KMS-11 (cell line): ENCODE data around the gene SLC25A41.

Experiments used
- H2AFZ ChIP-seq: fragments of 200-600 bp; sonication (generic); 2 replicates; pipeline ENCODE4 v1.6.1; 2016; ENCODE audit warnings: antibody characterized with exemption, mixed run types, low read depth
- H3K27ac ChIP-seq: fragments of 200-600 bp; sonication (generic); 2 replicates; pipeline ENCODE4 v1.6.1; 2016; ENCODE audit warnings: mild to moderate bottlenecking, mixed run types
- H3K27me3 ChIP-seq: fragments of 200-600 bp; sonication (generic); 2 replicates; pipeline ENCODE4 v1.6.1; 2017; ENCODE audit warnings: mild to moderate bottlenecking, low read depth, mixed run types, moderate library complexity; ENCODE audit not compliant: insufficient read depth
- H3K36me3 ChIP-seq: fragments of 200-600 bp; sonication (generic); 2 replicates; pipeline ENCODE4 v1.6.1; 2017; ENCODE audit warnings: mild to moderate bottlenecking, mixed run types; ENCODE audit not compliant: insufficient read depth
- H3K4me1 ChIP-seq: fragments of 200-600 bp; sonication (generic); 2 replicates; pipeline ENCODE4 v1.6.1; 2016; ENCODE audit warnings: mild to moderate bottlenecking, low read depth, mixed run types; ENCODE audit not compliant: poor library complexity, severe bottlenecking
- H3K4me2 ChIP-seq: fragments of 200-600 bp; sonication (generic); 2 replicates; pipeline ENCODE4 v1.7.0; 2016; ENCODE audit warnings: mild to moderate bottlenecking, mixed run types
- H3K4me3 ChIP-seq: fragments of 200-600 bp; sonication (generic); IDR thresholded peaks from 2 replicates; pipeline ENCODE4 v1.6.1; 2017; ENCODE audit warnings: low read depth, low read length, mixed read lengths; ENCODE audit not compliant: insufficient read depth
- H3K79me2 ChIP-seq: fragments of 200-600 bp; sonication (generic); 2 replicates; pipeline ENCODE4 v1.6.1; 2016; ENCODE audit warnings: low read depth, mixed run types; ENCODE audit not compliant: insufficient read depth
- H3K9ac ChIP-seq: fragments of 200-600 bp; sonication (generic); 2 replicates; pipeline ENCODE4 v1.6.1; 2016; ENCODE audit warnings: mild to moderate bottlenecking, mixed run types
- H4K20me1 ChIP-seq: fragments of 200-600 bp; sonication (generic); 2 replicates; pipeline ENCODE4 v1.6.1; 2016; ENCODE audit warnings: mild to moderate bottlenecking, mixed run types; ENCODE audit not compliant: insufficient read depth
- CTCF ChIP-seq: fragments of 200-600 bp; sonication (generic); conservative IDR thresholded peaks from 2 replicates; pipeline ENCODE4 v1.6.1; 2017; ENCODE audit warnings: low read depth, mild to moderate bottlenecking, antibody characterized with exemption, low read length, moderate library complexity, mixed read lengths

Gene SLC25A41

DNA sequence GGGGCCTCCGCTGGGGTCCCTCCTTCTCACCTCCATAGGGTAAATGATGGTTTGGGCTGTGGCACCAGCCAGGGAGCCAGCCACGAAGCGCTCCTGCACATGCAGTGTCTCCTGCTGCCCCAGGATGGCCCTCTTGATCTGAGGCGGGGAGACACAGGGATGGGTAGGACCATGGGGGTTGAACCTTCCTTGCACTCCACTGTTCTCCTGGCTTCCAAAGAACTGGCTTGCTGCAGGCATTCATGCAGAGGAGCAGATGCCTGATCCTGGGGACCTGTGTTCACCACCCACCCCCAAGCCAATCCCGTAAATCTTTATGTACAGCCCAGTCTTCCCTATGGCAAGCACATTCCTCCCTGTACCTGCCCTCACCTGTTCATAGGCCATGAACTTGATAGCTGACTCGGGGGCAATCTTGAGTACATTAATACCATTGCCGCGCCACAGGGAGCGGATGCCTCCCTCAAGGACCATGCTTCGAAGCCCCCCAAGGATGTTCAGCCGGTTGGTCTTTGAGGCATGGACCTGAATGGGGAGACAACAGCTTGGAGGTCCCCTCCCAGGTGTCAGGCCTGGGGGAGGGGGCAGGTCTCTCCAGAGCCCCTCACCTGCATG is 20.5 kb upstream of the SLC25A41 start:
- Histone ChIP-seq H2AFZ (no peak overlapping the region), H3K4me1 (peaks cover 9% of the 10 kb centered on the region), H3K36me3 (no peaks in the 10 kb centered on the region; the same call in 1 of the 2 replicates), H3K27me3 (no peaks in the 10 kb centered on the region), H4K20me1 (no peaks in the 10 kb centered on the region), H3K27ac (no peak overlapping the region), H3K79me2 (no peaks in the 10 kb centered on the region), H3K4me3 (no peak overlapping the region), H3K9ac (no peak overlapping the region), H3K4me2 (no peak overlapping the region)
- TF ChIP-seq CTCF = no peak

- no peak overlapping the region for H3K4me3 ChIP-seq
- H3K27ac ChIP-seq = no peak overlapping the region
- TF ChIP-seq CTCF = no peak
- H4K20me1 ChIP-seq = no peaks in the 10 kb centered on the region
- no peaks in the 10 kb centered on the region for H3K4me1 ChIP-seq
- H3K9ac ChIP-seq = no peak overlapping the region
- no peak overlapping the region for H2AFZ ChIP-seq
- H3K27me3 ChIP-seq = no peaks in the 10 kb centered on the region
- H3K79me2 ChIP-seq = no peaks in the 10 kb centered on the region
- H3K36me3 ChIP-seq = no peaks in the 10 kb centered on the region; the same call in 1 of the 2 replicates
- no peak overlapping the region for H3K4me2 ChIP-seq
These were observed 19.3 kb upstream of the SLC25A41 start for GRCh38 chr19:6452899-6453298.

GRCh38 chr19:6452223-6452614 is 18.7 kb upstream of the SLC25A41 start:
- H4K20me1 ChIP-seq = no peaks in the 10 kb centered on the region
- no peak overlapping the region for H3K4me2 ChIP-seq
- no peaks in the 10 kb centered on the region; the same call in 1 of the 2 replicates for H3K36me3 ChIP-seq
- H3K27ac ChIP-seq = no peak overlapping the region
- no peak for TF ChIP-seq CTCF
- H3K9ac ChIP-seq = no peak overlapping the region
- H3K4me3 ChIP-seq = no peak overlapping the region
- H3K27me3 ChIP-seq = no peaks in the 10 kb centered on the region
- H3K79me2 ChIP-seq = no peaks in the 10 kb centered on the region
- no peaks in the 10 kb centered on the region for H3K4me1 ChIP-seq
- H2AFZ ChIP-seq = no peak overlapping the region

GRCh38 chr19:6451583-6452222 is 18.1 kb upstream of the SLC25A41 start:
- Histone ChIP-seq H3K4me2 (no peak overlapping the region), H3K27me3 (no peaks in the 10 kb centered on the region), H3K4me3 (no peak overlapping the region), H3K27ac (no peak overlapping the region), H4K20me1 (no peaks in the 10 kb centered on the region), H3K9ac (no peak overlapping the region), H3K36me3 (no peaks in the 10 kb centered on the region; the same call in 1 of the 2 replicates), H3K4me1 (no peaks in the 10 kb centered on the region), H3K79me2 (no peaks in the 10 kb centered on the region), H2AFZ (no peak overlapping the region)
- no peak for TF ChIP-seq CTCF
